Measurements from ENCODE around the gene AP3D1. TPM values are rescaled to one million over a fixed set of nuclear protein-coding genes. Genes with fewer than 3 reads are reported as not detected.

AP3D1 gene
- total RNA-seq, 1 experiment from 2014 or later = 103 TPM

DNA sequence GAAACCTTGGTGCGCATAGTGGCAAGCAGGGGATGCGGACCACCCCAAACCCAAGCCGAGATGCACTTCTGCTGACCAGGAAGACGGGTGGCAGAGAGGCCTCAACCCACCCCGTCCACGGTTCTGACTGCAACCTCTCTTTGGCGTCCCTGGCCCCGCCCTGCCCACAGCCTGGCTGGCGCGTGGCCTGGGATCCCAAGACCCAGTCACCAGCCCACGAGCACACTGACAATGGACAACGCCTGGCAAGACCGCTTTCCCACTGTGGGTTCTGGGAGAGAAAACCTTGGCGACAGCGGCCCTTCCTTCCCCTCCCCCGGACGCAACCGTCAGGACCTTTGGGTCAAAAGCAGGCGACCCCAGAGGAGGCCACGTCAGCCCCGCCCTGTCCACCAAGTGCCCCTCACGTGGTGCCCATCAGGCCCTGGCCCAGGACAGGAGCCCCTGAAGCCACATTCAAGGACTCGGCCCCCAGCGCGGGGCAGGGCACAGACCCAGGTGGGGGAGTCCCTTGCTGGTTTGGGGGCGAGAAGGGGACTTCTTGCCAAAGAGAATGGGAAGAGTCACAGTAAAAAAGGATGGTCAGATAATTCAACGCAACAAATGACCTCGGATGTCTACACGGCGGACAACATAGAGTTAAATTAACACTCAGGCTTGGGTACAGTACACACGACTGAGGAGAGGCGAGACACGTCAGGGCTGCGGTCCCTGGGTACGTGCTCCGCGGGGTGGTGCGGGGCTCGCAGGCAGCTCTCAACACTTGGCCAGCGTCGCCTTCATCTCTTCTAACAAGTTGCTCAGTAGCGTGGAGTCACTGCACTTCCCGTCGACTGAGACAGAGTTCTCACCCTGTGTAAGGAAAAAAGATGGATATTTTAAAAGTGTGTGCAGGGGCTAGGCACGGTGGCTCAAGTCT is 49.7 kb downstream of the AP3D1 start:
- ChIA-PET POLR2A (ENCODE audit: unreplicated experiment) (no interaction called here), CTCF (no interaction called here)
- intact Hi-C loops (cut with micrococcal nuclease) = no loop called here
- no peaks in the 10 kb centered on the region for H4K20me1 ChIP-seq (ENCODE audit: low read length)
- no peak overlapping the region for H3K27ac ChIP-seq (ENCODE audit: low read length)
- DNase-seq (no peak), ATAC-seq (no peak)
- peaks cover 8% of the 10 kb centered on the region; the same call in 1 of the 2 replicates for H3K79me2 ChIP-seq (ENCODE audit: low read length)
- no peaks in the 10 kb centered on the region for H3K27me3 ChIP-seq (ENCODE audit: low read length)
- no peak overlapping the region for H3K9ac ChIP-seq (ENCODE audit: low read length)
- H3F3A ChIP-seq (ENCODE audit: low read length, unreplicated experiment) = no peaks in the 10 kb centered on the region
- H2AFZ ChIP-seq (ENCODE audit: low read length) = no peak overlapping the region
- TF ChIP-seq, protein P1, sequence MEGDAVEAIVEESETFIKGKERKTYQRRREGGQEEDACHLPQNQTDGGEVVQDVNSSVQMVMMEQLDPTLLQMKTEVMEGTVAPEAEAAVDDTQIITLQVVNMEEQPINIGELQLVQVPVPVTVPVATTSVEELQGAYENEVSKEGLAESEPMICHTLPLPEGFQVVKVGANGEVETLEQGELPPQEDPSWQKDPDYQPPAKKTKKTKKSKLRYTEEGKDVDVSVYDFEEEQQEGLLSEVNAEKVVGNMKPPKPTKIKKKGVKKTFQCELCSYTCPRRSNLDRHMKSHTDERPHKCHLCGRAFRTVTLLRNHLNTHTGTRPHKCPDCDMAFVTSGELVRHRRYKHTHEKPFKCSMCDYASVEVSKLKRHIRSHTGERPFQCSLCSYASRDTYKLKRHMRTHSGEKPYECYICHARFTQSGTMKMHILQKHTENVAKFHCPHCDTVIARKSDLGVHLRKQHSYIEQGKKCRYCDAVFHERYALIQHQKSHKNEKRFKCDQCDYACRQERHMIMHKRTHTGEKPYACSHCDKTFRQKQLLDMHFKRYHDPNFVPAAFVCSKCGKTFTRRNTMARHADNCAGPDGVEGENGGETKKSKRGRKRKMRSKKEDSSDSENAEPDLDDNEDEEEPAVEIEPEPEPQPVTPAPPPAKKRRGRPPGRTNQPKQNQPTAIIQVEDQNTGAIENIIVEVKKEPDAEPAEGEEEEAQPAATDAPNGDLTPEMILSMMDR (conservative IDR thresholded peaks at IDR 0.05; ENCODE audit: low read depth, low read length) = no peak
- TF ChIP-seq EZH2phosphoT487 (IDR thresholded peaks at IDR 0.05; ENCODE audit: borderline replicate concordance, low read length) = no peak
- no peak for TF ChIP-seq EZH2 (IDR thresholded peaks at IDR 0.05; ENCODE audit: low read length, unreplicated experiment)
- BruUV-seq (replicated peaks) = no TSS peak
- H3K4me2 ChIP-seq (ENCODE audit: low read length) = no peak overlapping the region
- no peak overlapping the region for H3K4me3 ChIP-seq (ENCODE audit: low read length)
- peaks cover 19% of the 10 kb centered on the region for H3K36me3 ChIP-seq (ENCODE audit: low read depth, low read length)
- no peaks in the 10 kb centered on the region for H3K9me2 ChIP-seq (replicated peaks; ENCODE audit: low read length)
- no peaks in the 10 kb centered on the region for H3K9me3 ChIP-seq (ENCODE audit: low read length)
- peaks cover 5% of the 10 kb centered on the region; the same call in 1 of the 2 replicates for H3K4me1 ChIP-seq (ENCODE audit: insufficient read depth, low read length)

DNA sequence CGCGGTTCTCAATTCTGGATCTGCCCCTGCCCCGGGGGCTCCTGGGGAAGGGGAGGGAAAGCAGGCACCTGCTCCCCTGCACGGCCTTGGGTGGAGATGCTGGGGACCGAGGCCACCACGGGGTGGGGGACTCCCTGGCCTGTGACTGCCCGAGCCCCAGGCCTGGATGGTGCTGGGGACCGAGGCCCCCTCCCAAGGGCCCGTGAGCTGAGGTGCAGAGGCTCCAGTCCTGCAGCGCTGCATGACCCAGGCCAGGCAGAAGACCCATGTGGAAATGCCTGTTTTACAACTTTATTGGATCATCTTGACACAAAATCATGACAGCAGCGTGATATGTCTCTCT is 50.7 kb downstream of the AP3D1 start:
- no TSS peak for BruUV-seq (replicated peaks)
- ChIA-PET POLR2A (ENCODE audit: unreplicated experiment) (no interaction called here), CTCF (no interaction called here)
- no peaks in the 10 kb centered on the region for H3K9me3 ChIP-seq (ENCODE audit: low read length)
- H3K36me3 ChIP-seq (ENCODE audit: low read depth, low read length) = peaks cover 9% of the 10 kb centered on the region
- TF ChIP-seq, protein P1 (conservative IDR thresholded peaks at IDR 0.05; ENCODE audit: low read depth, low read length) = no peak
- TF ChIP-seq EZH2phosphoT487 (IDR thresholded peaks at IDR 0.05; ENCODE audit: borderline replicate concordance, low read length) (no peak), EZH2 (IDR thresholded peaks at IDR 0.05; ENCODE audit: low read length, unreplicated experiment) (no peak)
- peaks cover 5% of the 10 kb centered on the region; the same call in 1 of the 2 replicates for H3K4me1 ChIP-seq (ENCODE audit: insufficient read depth, low read length)
- H3K9ac ChIP-seq (ENCODE audit: low read length) = no peak overlapping the region
- no peaks in the 10 kb centered on the region for H3K27me3 ChIP-seq (ENCODE audit: low read length)
- intact Hi-C loops (cut with micrococcal nuclease) = no loop called here
- no peak for ATAC-seq
- no peak overlapping the region for H3K4me2 ChIP-seq (ENCODE audit: low read length)
- no peaks in the 10 kb centered on the region for H3F3A ChIP-seq (ENCODE audit: low read length, unreplicated experiment)
- H3K27ac ChIP-seq (ENCODE audit: low read length) = no peak overlapping the region
- peaks cover 9% of the 10 kb centered on the region for H3K79me2 ChIP-seq (ENCODE audit: low read length)
- DNase-seq = no peak
- H2AFZ ChIP-seq (ENCODE audit: low read length) = no peak overlapping the region
- H4K20me1 ChIP-seq (ENCODE audit: low read length) = no peaks in the 10 kb centered on the region
- no peaks in the 10 kb centered on the region for H3K9me2 ChIP-seq (replicated peaks; ENCODE audit: low read length)
- H3K4me3 ChIP-seq (ENCODE audit: low read length) = no peak overlapping the region

Measured in PC-3 (cell line).